ENCODE measurements around the gene WNT3. TPM values are rescaled to one million over a fixed set of nuclear protein-coding genes. Genes with fewer than 3 reads are reported as not detected.
"Not testable (repeated sequence)": the region's sequence is repeated elsewhere in the genome, so short reads cannot be mapped to it uniquely, and the experiment has no call there.

The WNT3 gene
- total RNA-seq, 1 donor from 2014 or later: not detected

- no peak overlapping the region for H3K27ac ChIP-seq
- H3K4me3 ChIP-seq: no peak overlapping the region
- H3K36me3 ChIP-seq: no peaks in the 10 kb centered on the region
- no peak for TF ChIP-seq CTCF (IDR thresholded peaks at IDR 0.05)
- H3K9me3 ChIP-seq: no peaks in the 10 kb centered on the region
- intact Hi-C loops (cut with DNase I): no loop called here
- H3K4me1 ChIP-seq: peaks cover 0 to 6% of the 10 kb centered on the region in 2 donors
- no peak for DNase-seq (ENCODE audit: low spot score in 2 of 2)
- no peaks in the 10 kb centered on the region for H3K27me3 ChIP-seq
Measured at GRCh38 chr17:46764709-46765401, 53.6 kb downstream of the WNT3 start.

- DNase-seq (ENCODE audit: low spot score in 2 of 2): no peak
- intact Hi-C loops (cut with DNase I): no loop called here
- TF ChIP-seq CTCF (IDR thresholded peaks at IDR 0.05): no peak
Measured at GRCh38 chr17:46764000-46764708, 54.3 kb downstream of the WNT3 start.

GRCh38 chr17:46763416-46763815 lies 55.1 kb downstream of the WNT3 start:
- Histone ChIP-seq H3K27ac (no peak overlapping the region), H3K36me3 (no peaks in the 10 kb centered on the region), H3K9me3 (no peaks in the 10 kb centered on the region), H3K27me3 (no peaks in the 10 kb centered on the region), H3K4me3 (no peak overlapping the region), H3K4me1 (no peaks in the 10 kb centered on the region)
- intact Hi-C loops (cut with DNase I): no loop called here
- TF ChIP-seq CTCF (IDR thresholded peaks at IDR 0.05): no peak
- DNase-seq (ENCODE audit: low spot score in 2 of 2): no peak

More at GRCh38 chr17:46764000-46764708, 54.3 kb downstream of the WNT3 start:
- Histone ChIP-seq H3K27me3 (no peaks in the 10 kb centered on the region), H3K36me3 (no peaks in the 10 kb centered on the region), H3K9me3 (no peaks in the 10 kb centered on the region), H3K4me3 (no peak overlapping the region), H3K27ac (no peak overlapping the region), H3K4me1 (no peaks in the 10 kb centered on the region)

- H3K27me3 ChIP-seq: no peaks in the 10 kb centered on the region
- no peak overlapping the region for H3K4me3 ChIP-seq
- H3K4me1 ChIP-seq: no peaks in the 10 kb centered on the region
- intact Hi-C loops (cut with DNase I): no loop called here
- no peak for DNase-seq (ENCODE audit: low spot score in 2 of 2)
- H3K9me3 ChIP-seq: no peaks in the 10 kb centered on the region
- peaks cover 0 to 18% of the 10 kb centered on the region in 2 donors for H3K36me3 ChIP-seq
- TF ChIP-seq CTCF (IDR thresholded peaks at IDR 0.05): no peak
- H3K27ac ChIP-seq: no peak overlapping the region
Measured at GRCh38 chr17:46759141-46759540, 59.4 kb downstream of the WNT3 start.

- H3K9me3 ChIP-seq: no peaks in the 10 kb centered on the region
- no peak overlapping the region for H3K27ac ChIP-seq
- no peaks in the 10 kb centered on the region for H3K27me3 ChIP-seq
- H3K36me3 ChIP-seq: peaks cover 0 to 18% of the 10 kb centered on the region in 2 donors
- H3K4me3 ChIP-seq: no peak overlapping the region
- intact Hi-C loops (cut with DNase I): no loop called here
- H3K4me1 ChIP-seq: no peaks in the 10 kb centered on the region
- DNase-seq (ENCODE audit: low spot score in 2 of 2): no peak
- TF ChIP-seq CTCF (IDR thresholded peaks at IDR 0.05): no peak
Measured at GRCh38 chr17:46758614-46759013, 59.9 kb downstream of the WNT3 start.

- H3K27ac ChIP-seq; H3K27me3 ChIP-seq; H3K9me3 ChIP-seq; DNase-seq (ENCODE audit: low spot score in 2 of 2); intact Hi-C loops (cut with DNase I); H3K4me3 ChIP-seq; H3K4me1 ChIP-seq: not testable (repeated sequence)
- peaks cover 4 to 23% of the 10 kb centered on the region in 2 donors for H3K36me3 ChIP-seq
Measured at GRCh38 chr17:46757588-46757987, 60.9 kb downstream of the WNT3 start.

Measured in ascending aorta (tissue), 2 donors.